Measurements from ENCODE around the gene CA10.

Gene CA10

DNA sequence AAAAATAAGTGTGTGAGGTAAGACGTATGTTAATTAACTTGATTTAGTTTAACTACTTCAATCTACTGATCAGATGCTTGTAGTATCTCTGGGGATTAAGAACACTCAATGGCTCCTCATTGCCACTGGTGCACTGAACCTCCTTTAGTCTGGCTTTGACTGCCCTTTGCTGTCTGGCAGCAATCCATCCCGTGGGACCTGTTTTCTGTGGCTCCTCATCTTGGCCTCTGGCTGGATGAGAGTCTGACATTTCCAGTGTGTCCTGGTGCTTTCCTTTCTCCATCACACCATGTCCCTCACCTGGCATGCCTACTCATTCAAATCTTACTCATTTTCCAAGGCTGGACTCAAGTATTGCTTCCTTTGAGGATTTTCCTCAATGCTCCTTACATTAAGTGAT is 212.2 kb downstream of the CA10 start:
- DNase-seq = no peak

DNA sequence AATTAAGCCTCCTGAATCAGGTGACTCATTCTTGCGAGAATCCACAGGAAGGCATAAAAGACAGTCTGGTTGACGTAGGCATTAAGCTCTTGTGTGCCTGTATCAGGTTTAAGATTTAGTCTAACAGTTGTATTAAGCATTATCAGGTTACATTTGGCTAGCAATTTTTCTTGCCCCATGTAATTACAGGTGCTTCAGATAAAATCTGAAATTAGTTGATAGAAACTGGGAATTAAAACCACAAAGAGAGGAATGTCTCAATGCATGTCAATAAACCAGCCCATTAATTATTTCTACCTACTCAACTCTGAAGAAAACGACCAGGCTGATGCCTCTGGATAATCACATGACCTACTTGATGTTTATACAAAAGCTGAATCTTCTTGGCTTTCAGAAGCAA is 217.2 kb downstream of the CA10 start:
- no peak for DNase-seq

DNA sequence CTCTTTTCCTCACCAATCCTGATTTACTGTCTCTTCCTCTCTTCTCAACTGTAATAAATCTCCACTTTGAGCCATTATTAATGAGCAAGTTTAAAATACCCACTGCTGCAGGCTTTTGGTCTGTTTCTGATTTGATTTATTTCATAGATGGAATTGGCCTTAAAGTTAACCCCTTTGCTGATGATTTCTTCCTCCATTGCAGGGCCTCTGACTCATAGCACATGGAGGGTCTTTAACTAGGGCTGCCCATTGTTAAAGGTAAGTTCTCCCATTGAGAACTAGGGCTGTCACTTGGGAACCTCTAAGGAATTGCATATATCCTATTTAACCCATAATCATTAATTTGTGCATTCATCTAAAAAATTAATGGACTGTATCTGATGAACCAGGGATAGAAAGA is 221.2 kb downstream of the CA10 start:
- DNase-seq = no peak

DNA sequence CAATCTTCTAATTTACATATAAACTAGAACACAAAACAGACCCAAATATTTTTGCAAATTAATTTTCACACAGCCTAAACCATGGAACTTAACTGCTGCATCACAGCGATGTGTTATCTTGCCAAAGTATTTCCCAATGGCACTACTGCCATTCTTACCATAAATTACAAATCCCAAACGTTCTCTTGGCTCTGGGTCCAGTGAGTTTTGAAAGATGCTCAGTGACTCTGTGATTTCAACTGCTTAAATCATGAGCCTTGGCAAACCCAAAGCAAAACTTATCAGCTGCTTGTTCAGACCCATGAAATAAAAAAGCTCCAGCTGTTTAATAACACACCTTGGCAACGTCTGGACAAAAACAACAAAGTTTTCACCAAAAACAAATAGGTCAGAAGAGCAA is 223.0 kb downstream of the CA10 start:
- no peak for DNase-seq

DNA sequence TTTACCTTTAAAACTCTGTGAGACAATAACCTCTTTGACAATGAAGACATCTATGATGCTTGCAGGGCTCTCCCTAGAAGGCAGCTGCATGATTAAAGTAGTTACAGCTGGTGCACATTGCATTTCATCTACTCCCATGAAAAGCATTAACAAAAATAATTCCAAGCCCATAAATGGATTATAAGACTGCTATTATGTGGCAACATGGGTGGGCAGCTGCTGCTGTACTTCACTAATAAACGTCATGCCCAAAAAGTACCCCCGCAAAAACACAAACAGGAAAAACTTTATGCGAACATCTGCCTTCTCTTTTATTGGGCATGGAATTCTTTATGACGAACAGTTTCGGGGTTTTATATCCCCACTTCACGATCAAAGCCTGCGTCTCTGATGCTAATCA is 224.9 kb downstream of the CA10 start:
- DNase-seq = no peak

DNA sequence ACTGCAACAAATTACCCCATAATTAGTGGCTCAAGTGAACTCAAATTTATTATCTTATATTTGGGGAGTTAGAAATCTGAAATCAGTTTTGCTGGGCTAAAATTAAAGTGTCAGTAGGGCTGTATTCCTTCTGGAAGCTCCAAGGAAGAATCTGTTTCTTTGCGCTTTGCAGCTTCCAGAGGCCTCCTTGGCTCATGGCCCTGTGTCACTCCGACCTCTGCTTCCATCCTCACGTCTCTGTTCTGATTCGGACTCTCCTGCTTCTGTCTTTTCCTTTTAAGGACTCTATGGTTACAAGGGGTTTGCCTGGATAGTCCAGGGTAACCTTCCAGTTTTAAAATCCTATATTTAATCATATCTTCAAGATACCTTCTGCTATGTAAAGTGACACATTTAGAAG is 232.1 kb downstream of the CA10 start:
- no peak for DNase-seq

DNA sequence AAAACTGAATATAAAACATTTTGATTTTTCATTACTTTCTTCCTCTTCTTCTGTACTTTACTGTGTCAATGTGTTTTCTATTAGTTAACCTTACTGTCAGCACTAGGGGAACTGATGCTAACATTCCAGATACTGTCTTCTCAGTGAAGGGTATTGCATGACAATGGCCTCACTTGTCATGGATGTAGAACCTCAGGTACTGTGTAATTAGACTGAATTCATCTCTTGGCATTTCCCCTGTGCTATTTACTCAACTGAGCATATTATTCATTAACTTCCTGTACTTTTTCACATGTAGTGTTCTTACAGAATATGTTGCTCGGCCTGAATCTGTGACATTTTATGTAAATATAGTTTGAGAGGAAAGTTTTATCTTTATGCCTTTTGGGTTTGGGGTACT is 237.0 kb downstream of the CA10 start:
- DNase-seq = no peak

DNA sequence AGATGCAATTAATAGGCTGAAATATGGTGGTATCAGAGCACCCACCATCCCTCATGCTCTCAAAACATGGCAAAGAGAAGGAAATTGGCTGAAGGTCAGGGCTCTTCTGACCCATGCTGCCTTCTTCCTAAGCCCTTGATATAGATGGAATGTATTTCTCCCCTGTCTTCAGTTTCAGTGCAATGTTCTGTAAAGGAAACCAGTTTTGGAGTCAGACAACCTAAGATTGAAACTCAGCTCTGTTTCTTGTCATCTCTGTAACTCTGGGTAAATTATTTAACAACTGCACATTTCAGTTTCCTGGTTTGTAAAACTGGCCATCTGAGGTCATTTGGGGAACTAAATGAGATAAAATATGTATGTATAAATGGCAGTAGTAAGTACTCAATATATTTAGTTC is 243.9 kb downstream of the CA10 start:
- DNase-seq = no peak

DNA sequence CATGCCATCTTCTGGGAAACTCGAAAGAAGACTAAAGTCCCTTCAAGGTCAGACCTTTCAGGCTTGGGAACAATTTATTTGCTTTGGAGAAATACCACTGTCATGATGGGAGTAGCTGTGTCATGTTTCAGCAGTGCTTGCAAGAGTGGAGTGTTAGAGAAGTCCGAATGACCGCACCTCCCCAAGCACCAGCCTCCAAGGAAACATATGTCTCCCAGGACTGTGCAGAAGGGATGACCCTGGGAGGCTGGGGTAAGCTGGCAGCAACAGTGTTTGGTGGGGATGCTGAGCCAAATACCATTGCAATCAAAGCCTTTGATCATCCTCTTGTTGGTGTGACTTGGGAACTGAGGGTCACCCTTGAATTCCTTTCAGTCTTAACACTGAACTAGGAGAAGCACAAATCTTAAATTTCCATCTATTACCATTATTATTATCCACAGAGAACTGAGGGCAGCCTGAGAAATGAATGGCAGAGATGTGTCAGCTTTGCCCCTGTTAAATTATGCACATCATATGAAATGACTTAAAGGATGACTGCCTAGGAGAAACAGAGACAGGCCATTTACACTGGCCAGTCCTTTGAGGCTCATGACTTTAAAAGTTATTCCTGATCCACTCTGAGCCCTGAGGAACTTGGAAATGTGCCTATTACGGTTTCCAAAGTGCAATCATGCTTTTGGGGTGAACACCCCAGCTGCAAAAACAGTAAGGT is 244.9 kb downstream of the CA10 start:
- DNase-seq = peak in 1 of 2 experiments; percentile 34

DNA sequence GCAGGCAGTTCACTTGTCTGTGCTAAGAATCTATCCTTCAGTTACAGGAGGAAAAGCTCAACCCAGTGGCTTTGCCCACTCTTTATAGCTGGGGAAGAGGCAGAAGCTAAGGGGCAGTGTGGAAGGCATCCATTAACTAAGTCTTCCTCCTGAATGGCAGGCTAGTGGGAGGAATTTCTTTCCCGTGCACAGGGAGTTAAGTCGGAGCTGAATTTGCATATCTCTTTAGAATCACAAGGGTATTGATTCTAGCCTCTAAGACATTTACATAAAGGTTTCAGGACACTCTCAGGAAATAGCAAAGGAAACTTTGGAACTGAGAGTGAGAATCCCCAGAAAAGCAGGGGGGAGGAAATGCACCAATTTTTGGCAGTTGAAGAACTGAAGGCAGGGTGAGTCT is 245.6 kb downstream of the CA10 start:
- DNase-seq = no peak

DNA sequence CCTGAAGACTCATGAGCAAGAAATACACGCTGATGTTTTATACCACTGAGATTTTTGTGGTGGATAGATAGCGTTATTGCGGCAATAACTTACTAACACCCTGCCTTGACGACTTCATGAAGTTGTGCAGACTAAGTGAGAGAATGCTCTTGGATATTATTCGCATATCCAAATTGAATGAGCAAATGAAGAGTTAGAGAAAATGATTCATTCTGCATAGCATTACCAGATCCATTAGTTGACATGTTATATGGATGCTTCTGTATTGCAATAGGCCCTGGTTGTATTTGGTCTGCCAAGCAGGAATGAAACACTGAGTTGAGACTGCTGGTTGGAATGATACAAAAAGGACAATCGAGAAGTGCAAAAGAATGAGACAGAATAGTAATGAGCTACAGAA is 247.3 kb downstream of the CA10 start:
- DNase-seq = no peak

DNA sequence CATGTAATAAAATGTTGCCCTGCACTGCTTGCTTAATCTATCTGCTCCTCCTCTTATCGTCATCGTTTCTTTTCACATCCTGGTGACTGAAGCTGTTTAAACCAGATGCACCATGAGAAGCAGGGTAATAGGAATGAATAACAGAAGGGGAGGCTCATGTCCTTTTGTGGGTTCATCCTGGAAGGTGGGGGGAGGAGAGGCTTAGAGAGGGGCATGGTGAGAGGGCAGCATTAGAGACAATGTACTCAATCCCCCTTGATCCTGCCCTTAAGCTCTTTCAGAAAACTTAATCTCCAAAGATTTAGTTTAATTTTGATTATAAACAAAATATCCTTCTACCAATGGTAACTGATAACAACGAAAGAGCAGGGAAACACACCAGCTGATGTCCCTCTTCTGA is 248.5 kb downstream of the CA10 start:
- no peak for DNase-seq

DNA sequence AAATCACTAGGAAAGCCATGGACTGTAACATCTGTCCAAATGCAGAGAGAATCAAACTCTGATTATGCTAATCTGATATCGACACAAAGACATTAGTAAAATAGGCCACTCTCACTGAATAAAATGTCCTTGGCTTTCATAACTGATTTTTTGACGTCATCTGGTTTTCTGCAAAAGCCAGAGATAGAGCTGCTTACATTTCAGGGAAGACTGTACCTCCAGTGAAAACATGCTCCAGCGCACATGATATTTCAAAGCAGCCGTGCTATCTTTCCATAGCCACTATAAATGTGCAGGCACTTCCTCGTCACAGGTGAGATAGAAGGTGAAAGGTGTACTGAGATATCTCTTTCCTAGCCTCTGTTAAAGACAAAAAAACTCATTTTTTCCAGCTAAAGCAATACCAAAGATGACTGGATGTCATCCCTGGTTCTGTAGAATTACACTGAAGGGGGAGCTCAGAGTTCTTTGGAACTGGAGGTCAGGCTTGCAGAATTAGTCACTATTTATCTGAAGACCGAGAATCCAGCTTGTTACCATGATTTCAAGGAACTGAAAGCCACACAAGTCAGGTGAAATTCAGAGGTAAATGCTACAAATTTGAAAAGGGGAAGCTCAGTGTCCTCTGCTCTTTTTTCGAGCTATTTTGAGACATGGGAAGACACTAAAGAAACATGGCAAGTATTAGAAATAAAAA is 249.5 kb downstream of the CA10 start:
- DNase-seq = no peak

DNA sequence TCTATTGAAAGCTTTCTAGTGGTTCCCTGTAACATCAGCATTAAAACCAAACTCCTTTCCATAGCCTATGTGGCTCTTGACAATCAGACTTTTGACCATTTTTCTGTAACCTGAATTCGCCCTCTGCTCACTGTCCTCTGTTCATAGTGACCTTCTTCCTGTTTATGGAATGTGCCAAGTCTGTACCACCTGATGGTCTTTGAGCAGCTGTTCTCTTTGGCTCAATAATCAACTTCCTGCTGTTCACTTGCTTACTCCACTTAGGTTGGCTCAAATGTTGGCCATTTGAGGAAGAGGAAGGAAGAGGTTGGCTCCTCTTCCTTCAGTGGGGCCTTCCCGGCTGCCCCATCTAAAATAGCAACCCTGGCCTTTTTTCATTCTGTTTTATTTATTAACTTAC is 251.5 kb downstream of the CA10 start:
- DNase-seq = peak in 1 of 2 experiments; percentile 3

DNA sequence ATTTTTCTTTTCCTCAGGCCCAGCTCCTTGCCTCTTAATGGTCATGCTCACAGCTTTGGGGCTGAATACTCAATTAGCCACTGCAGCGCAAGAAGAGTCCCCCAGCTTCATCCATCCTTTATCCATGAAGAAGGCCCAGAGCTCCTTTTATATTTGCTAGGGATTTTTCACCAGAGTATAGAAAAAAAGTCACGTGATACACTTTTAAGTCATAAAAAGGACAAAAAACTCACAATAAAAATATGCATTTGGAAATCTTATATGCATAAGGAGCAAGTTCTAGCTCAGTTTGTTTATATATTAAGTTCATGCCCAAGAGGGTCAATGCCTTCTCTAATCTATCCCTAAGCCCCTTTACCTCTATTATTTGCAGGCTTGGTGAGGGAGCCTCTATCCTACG is 254.1 kb downstream of the CA10 start:
- no peak for DNase-seq

DNA sequence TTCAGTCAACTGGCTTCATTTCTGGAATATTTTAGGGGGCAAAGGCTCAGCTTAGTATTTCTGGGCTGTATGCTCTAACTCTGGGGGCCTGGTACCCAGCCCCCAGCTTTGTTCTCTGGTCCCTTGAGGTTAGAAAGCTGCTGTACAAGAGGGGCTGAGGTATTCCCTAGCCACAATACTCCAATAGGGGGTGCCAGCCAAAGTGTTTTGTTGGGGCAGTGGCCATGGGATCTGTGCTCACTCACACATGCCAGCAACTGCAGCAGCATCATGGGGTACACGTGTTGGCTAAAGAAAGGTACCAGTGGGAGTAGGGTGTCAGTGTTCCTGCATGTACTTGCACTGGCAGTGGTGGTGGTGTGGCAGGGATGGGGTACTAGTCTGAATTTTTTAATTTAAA is 257.3 kb downstream of the CA10 start:
- no peak for DNase-seq

DNA sequence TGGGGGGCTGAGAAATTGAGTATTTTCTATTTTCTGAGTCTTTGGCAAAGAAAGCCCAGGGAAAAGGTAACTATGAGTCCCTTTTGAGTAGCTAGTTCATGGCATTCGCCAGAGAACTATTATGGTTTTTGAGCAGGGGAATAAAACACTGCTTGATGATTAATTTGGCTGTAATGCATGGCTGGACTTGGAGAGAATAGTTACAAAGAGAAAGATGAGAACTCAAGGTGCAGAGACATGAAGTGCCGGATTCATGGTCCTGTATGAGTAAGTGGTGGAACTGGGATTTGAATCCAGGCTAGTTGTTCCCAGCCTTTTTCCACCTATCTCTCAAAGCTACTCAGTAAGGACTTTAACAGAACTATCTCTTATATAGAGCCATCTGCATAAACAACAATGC is 266.6 kb downstream of the CA10 start:
- DNase-seq = no peak

DNA sequence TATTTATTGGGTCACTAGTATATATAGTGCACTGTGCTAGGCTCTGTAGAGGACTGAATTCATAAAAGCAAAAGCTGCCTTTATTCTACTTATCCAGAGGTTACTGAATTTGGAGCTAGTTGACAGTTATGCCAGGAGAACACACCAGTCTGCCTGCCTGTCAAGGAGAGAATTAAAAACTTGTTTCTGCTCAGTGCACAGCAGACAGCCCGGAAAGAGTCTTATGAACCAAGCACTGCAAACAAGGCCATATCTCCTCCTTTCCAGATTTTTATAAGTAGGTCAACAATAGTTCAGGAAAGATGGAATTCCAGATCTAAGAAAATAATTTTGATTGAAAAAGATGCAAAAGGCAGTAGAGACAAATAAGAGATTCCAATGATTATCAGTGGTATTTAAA is 267.8 kb downstream of the CA10 start:
- DNase-seq = peak in 1 of 2 experiments; percentile 2

DNA sequence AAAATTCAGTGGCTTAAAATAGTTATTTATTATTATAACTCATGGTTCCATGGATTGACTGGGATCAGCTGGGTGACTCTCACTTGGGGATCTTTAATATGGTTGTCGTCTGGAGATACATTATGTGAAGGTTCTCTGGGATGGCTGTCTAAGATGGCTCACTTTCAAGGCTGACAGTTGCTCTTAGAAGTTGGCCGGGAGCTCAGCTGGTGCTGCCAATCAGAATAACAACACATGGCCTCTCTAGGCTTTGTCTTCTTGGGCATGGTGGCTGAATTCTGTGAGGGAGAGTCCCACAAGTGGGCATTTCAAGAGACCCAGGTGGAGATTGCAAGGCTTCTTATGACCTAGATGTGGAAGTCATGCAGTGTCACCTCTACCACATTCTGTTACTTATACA is 269.7 kb downstream of the CA10 start:
- peak in 1 of 2 experiments; percentile 67 for DNase-seq

DNA sequence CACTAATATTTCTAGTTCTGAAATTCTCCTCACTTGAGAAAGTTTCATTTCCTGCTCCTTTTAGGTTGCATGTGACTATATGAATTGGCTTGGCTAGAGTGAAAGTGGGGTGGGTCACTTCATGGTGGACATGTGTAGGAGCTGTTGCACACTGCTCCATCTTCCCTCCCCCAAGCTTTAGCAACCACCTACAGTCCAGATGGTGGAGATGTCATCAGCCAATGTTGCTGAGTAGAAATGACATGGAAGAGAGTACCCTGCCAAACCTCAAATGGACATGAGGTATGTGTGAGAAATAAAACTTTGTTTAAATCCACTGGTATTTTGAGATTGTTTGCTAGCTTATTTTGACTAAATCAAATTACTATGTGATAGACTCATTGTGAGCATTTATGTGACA is 281.5 kb downstream of the CA10 start:
- DNase-seq = peak in 1 of 2 experiments; percentile 26

DNA sequence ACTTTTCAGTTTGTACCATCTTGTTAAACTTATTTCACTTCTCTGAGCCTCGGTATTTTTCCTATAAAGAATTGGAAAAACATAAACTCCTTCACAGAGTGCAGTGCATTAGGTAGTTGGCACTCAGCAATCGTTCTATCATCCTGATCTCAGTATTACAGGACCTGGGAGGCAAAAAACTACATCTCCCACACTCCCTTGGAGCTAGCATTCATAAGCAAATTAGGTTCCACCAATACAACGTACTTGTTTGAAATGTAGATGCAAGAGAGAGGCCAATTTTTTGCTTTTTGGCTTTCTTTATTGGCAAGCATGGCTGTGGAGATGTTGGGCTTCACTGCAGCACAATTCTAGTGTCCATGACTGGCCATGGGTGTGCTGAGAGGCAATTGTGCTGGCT is 285.2 kb downstream of the CA10 start:
- DNase-seq = peak in 1 of 2 experiments; percentile 28

DNA sequence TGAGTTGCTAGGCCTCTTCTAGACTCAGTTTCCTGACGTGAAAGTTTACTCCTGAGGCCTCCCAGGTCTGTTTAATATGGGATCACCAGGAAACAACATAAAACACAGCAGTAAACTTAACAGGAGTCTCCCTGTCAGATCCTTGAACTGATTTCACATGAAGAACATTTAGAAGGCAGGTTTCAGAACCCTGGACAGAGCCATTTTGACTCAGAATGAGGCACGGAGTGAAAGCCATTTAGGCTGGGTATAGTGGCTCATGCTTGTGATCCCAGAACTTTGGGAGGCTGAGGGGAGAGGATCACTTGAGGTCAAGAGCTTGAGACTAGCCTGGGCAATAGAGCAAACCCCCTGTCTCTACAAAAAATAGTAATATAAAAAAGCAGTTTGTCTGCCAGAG is 289.1 kb downstream of the CA10 start:
- DNase-seq = no peak

DNA sequence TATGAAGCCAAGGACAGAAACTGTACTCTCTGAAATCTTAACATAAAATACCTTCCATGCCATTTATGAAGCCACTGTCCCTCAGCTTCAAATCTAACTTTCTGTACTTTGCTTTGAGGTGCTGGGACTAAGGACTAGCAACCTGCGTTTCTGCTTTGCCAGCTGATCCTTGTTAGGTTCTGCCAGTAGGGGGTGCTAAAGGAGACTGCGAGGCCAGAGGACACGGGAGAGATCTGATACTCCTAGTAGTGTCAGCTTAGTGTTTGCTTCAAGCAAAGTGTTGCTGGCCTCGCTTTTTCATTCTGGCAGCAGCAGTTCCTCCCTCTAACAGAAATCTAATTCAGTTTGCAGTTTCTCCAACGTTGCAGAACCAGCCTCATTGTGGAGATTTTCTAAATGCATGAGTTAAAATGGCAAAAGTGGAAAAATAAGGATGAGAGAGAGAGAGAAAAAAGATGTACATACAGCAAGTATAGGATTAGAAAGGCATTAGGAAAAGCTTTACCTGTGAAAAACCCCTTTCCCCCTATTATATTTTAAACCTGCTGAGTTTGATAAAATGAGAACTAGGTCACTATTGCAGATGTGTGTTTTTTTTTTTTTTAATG is 297.5 kb downstream of the CA10 start:
- DNase-seq = peak in 1 of 2 experiments; percentile 83

DNA sequence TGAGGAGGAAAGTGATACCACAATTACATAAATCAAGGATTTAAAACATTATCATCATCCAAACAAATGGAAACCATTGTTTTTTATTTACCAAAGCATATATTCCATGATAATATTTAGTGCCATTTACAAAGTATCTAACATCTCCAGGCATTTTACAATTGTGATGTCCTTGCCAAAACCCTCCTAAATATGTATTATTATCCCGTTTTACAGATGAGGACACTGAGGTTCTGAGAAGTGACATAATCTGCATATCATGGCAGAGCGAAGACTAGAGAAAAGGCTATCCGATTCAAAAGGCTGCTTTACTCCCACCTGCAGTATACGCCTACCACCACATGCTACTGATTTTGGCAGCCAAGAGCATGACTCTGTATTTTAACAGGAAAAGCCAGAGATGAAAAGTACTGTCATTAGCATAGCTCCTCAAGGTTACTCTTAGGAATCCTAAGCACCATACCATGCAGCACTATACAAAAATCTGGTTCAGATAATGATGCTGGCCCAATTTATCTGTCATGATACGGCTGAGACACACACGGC is 301.4 kb downstream of the CA10 start:
- DNase-seq = peak in 1 of 2 experiments; percentile 24

Measured in NCI-H446 (cell line).